ENCODE data around the gene TK1.
A peak's percentile ranks its signal among the peaks of the same experiment; 100 is the strongest.
"Not testable (repeated sequence)": the region's sequence is repeated elsewhere in the genome, so short reads cannot be mapped to it uniquely, and the experiment has no call there.

Gene TK1

DNA sequence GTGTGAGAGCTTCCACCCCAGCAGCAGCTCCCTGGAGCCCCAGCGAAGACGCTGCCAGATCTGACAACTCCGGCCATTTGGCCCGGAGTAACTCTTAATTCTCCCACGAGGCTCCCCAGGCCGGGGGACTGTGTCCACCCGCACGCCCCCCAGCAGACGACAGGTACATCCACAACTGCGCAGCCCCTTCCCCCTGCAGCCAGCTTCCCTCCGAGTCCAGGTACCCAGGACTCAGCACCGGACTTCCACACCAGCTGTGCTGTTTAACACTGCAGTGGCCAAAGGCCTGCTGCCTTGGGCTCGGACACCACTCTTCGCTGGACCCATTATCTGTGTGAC, 11.2 kb downstream of the TK1 start:
- DNase-seq, result no peak

GRCh38 chr17:78174870-78175642, 11.8 kb downstream of the TK1 start:
- DNase-seq, result peak; percentile 61

GRCh38 chr17:78174346-78174869, 12.4 kb downstream of the TK1 start:
- no peak for DNase-seq

GRCh38 chr17:78173097-78173715, 13.6 kb downstream of the TK1 start:
- no peak for DNase-seq

DNA sequence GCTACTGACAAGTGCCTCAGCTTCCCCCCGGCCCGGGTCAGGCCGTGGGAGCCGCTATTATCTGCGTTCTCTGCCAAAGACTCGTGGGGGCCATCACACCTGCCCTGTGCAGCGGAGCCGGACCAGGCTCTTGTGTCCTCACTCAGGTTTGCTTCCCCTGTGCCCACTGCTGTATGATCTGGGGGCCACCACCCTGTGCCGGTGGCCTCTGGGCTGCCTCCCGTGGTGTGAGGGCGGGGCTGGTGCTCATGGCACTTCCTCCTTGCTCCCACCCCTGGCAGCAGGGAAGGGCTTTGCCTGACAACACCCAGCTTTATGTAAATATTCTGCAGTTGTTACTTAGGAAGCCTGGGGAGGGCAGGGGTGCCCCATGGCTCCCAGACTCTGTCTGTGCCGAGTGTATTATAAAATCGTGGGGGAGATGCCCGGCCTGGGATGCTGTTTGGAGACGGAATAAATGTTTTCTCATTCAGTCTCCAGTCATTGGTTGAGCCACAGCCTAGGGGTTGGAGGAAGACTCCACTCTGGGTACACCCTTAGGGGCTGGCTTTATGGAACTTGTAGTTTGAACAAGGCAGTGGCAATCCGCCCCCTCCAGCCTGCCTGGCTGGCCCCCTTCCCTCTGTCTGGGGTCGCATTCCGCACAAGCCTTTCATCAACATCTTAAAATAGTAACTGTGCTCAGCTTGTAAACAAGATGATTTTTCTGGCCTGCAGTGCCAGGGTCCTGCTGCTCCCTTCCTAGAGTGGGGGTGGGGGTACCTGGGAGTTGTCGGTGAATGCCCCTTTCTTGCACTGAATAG, 14.4 kb downstream of the TK1 start:
- DNase-seq, result no peak

DNA sequence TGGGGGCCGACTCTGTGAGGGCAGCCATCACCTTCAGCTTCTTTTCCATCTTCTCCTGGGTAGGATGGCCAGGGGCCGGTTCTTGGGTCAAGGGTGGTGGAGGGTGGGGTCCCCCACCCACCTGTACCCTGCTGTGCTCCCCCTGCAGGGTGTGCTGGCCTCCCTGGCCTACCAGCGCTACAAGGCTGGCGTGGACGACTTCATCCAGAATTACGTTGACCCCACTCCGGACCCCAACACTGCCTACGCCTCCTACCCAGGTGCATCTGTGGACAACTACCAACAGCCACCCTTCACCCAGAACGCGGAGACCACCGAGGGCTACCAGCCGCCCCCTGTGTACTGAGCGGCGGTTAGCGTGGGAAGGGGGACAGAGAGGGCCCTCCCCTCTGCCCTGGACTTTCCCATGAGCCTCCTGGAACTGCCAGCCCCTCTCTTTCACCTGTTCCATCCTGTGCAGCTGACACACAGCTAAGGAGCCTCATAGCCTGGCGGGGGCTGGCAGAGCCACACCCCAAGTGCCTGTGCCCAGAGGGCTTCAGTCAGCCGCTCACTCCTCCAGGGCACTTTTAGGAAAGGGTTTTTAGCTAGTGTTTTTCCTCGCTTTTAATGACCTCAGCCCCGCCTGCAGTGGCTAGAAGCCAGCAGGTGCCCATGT, 15.1 kb downstream of the TK1 start:
- not testable (repeated sequence) for DNase-seq

- DNase-seq, result no peak
Observed at GRCh38 chr17:78170692-78171590, 15.9 kb downstream of the TK1 start.

- peak; percentile 38 for DNase-seq
Observed at GRCh38 chr17:78168903-78169793, 17.7 kb downstream of the TK1 start.

DNA sequence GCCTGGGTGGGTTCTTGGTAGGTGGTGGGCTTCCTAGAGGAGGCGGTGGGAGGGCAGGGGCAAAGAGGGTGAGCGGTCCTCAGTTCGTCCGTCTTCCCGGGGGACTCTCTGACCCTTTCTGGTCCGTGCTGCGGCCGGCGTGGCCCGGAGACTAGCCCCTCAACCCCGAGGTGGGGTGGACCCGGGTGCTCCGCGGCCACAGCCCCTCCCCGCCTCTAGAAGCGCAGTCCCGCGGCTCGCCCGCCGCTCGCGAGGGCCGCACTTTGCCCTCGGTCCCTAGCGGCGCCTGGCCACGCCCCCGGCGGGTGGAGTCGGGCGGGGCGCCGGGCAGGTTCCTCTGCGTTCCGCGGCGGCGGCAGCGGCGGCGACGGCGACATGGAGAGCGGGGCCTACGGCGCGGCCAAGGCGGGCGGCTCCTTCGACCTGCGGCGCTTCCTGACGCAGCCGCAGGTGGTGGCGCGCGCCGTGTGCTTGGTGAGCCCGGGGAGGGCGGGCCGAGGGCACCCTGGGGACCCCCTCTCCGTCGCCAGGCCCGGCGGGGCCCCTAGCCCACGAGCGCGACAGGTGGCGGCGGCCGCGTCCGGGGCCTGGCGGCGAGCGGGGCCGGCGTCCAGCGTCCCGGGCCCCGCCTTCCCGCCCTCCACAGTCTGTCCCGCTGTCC, 18.5 kb downstream of the TK1 start, which contains the start of gene SYNGR2:
TSS of gene SYNGR2 (plus strand) at position 340 of the 661 bp plus-strand sequence. CDS start at position 376, 36 bp downstream.
- DNase-seq, result peak; percentile 61

DNA sequence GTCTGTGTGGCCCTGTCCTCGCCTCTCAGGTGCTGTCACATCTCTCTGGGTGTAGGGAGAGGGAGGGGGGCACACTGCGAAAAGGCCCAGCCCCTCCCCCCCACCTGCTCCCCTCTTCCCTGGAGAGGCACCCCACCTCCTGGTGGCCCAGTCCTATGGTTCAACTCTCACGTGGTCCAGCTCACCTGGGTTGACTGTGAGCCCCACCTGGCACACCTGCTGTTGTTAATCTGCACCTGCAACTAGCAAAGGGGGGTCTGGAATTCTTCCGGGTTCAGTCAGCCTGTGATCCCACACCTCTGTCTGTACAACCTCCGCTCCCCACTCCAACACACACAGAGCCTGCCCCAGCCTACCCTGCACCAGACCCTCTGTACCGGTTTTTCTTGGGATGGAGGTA, 20.4 kb downstream of the TK1 start:
- DNase-seq, result no peak

DNA sequence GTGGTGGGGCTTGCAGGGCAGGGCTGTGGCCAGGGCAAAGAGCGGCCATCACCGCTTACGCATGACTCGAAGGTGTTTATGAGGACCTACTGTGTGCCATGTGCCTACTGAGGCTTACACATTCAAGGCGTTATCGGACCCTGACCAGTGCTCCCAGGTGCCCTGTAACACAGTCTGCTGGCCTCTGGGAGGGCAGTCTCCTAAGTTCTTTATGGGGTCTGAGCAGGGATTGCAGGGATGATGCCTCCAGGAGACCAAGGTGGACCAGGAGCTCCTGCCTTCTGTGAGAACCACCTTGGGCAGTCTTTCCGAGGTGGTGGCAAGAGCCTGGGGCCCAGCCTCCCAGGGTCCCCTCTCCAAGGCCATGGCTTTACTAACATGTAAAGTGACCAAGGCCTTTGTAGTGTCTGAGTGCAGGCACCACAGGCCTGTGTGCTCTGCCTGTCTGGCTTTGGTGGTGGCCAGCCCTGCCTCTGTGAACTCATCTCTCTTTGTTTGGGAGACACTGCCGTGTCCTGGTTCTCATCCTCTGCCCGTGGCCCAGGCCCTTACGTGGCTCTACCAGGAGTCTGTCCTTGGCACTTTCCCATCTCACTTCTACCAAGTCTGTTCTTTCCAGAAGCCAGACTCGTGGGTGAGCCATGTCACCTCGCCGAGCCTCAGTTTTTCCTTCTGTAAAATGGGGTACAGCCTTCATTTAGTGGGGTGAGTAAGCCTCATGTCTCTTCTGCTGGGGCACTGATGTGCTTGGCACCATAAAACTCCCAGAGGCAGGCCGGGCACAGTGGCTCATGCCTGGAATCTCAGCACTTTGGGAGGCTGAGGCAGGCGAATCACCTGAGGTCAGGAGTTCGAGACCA, 21.9 kb downstream of the TK1 start:
- no peak for DNase-seq

DNA sequence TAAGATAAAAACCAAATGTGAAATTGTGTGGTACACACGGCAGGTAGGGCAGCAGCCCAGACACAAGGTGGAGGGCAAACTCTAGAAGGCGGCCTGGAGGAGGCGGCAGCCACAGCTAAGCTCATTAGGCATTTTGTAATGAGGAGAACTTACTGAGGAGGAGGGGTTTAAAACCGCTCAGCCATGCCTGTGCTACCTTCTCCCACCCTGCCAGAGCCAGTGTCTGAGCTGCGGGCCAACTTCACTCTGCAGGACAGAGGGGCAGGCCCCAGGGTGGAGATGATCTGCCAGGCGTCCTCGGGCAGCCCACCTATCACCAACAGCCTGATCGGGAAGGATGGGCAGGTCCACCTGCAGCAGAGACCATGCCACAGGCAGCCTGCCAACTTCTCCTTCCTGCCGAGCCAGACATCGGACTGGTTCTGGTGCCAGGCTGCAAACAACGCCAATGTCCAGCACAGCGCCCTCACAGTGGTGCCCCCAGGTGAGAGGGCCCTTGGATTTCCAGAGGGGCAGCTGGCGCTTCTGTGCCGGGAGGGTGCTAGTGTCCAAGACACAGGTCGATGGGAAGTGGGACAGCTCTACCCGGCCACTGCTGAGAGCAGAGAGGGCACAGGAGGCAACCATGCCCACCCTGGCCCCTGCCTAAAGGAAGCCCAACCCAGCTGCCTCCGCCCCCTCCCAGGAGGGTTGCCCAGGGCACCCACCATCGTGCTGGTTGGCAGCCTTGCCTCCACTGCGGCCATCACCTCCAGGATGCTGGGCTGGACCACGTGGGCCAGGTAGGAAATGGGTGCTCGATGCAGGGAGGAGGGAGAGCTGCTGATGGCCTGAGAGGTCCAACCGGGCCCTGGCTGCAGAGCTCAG, 22.7 kb downstream of the TK1 start:
- DNase-seq, result no peak

GRCh38 chr17:78159575-78160158, 27.2 kb downstream of the TK1 start:
- no peak for DNase-seq

- no peak for DNase-seq
Observed at GRCh38 chr17:78154903-78155811, 31.7 kb downstream of the TK1 start.

DNA sequence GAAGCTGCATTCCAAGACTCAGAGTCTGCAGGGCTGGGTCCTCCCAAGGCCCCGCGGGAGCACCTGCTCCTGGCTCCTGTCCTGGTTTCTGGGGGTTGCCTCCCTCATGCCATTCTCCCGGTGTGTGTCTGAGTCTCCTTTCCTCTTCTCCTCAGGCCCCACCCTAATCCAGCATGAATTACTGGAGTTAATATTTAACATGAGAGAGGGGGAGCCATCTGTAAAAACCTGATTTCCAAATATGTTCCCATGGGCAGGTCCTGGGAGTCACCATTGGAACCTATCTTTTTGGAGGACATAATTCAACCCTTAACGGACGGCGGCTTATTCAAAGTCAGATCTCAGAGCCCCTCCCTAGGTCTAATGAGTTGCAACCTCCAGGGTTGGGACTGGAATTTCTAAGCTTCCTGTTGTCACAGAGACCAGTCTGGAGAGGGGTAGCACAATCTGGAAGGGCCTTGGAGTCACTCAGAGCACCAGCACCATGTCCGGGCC, 35.3 kb downstream of the TK1 start:
- no peak for DNase-seq

DNA sequence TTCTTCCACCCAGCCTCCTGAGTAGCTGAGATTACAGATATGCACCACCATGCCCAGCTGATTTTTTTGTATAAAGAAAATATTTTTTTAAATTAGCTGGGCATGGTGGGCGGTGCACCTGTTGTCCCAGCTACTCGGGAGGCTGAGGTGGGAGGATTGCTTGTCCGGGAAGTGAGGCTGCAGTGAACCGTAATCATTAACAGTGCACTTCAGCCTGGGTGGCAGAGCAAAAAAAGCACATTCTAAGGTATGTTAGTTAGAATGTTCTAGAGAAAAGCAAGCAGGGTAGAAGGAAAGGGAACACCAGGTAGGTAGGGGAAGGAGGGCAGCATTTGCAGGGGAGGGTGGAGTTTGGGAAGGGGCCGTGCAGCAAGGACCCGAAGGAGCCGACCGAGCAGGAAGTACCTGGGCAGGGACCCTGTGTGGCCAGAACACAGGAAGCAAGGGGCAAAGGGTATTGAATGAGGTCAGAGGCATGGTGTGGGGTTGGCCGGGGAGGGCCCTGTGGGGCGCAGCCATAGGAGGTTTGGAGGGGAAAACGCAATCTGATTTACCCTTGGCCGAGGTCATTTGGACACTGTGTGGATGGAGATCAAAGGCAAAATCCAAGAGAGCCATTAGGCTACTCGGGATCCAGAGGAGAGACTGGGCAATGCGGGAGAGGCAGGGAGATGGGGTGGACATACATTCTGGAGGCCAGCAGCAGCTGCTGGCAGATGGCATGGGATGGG, 38.4 kb downstream of the TK1 start:
- no peak for DNase-seq
